Panc1 (cell line): Measurements from ENCODE around the gene GGTLC1. TPM values are rescaled to one million over a fixed set of nuclear protein-coding genes. Genes with fewer than 3 reads are reported as not detected.

Source experiments
- ATAC-seq: fragments of 200-7000 bp; cut with Tn5 transposase; 2 replicates; pipeline ENCODE4 v1.9.1; 2020; ENCODE audit warnings: mild to moderate bottlenecking, moderate library complexity
- BruUV-seq: library from RNA; stranded (reverse); fragments of 400-500 nt; replicated peaks from 2 replicates; lab custom pipeline; 2021; lab: Mats Ljungman, UMichigan
- CTCF ChIA-PET: fragments of 300-600 bp; sonication (Branson Sonifier 250); formaldehyde crosslinking; loops from one replicate; lab custom pipeline; 2022; ENCODE audit warnings: antibody characterized with exemption; lab: Charles Lee
- POLR2A ChIA-PET: fragments of 300-600 bp; sonication (Branson Sonifier 250); formaldehyde crosslinking; loops from one replicate; lab custom pipeline; 2022; ENCODE audit warnings: antibody characterized with exemption; lab: Charles Lee
- DNase-seq: peaks from one replicate; pipeline ENCODE4 v3.0.0-alpha.2; 2010; ENCODE audit warnings: low read depth, low spot score
- H3K27ac ChIP-seq: 2 replicates; pipeline ENCODE4 v1.5.1; 2011; ENCODE audit warnings: mild to moderate bottlenecking, low read length, inconsistent platforms
- H3K27me3 ChIP-seq: fragments of 200-500 bp; sonication (Bioruptor generic); 2 replicates; pipeline ENCODE4 v1.6.0; 2014; ENCODE audit warnings: low read length, inconsistent platforms; ENCODE audit not compliant: control insufficient read depth, insufficient read depth
- H3K36me3 ChIP-seq: fragments of 200-500 bp; sonication (Bioruptor generic); 2 replicates; pipeline ENCODE4 v1.5.1; 2014; ENCODE audit warnings: inconsistent platforms, mild to moderate bottlenecking, low read length, moderate library complexity; ENCODE audit not compliant: control insufficient read depth, insufficient read depth
- H3K4me1 ChIP-seq: 2 replicates; pipeline ENCODE4 v1.5.1; 2011; ENCODE audit warnings: inconsistent platforms, mild to moderate bottlenecking, low read length, moderate library complexity; ENCODE audit not compliant: control insufficient read depth, insufficient read depth
- H3K4me3 ChIP-seq, 2 experiments: 2 replicates each; pipeline ENCODE4 v1.5.1; 2011 to 2012; ENCODE audit warnings: low read depth in 2 of 2, low read length in 2 of 2, mild to moderate bottlenecking in 2 of 2, inconsistent platforms in 1 of 2, moderate library complexity in 1 of 2
- H3K9me3 ChIP-seq: fragments of 200-500 bp; sonication (Bioruptor generic); 2 replicates; pipeline ENCODE4 v1.5.1; 2014; ENCODE audit warnings: low read depth, mild to moderate bottlenecking, inconsistent platforms, low read length, moderate library complexity; ENCODE audit not compliant: control insufficient read depth, insufficient read depth
- CTCF ChIP-seq: fragments of 450-650 bp; IDR thresholded peaks from 2 replicates; pipeline ENCODE4 v1.5.1; 2017; ENCODE audit warnings: mild to moderate bottlenecking
- POLR2AphosphoS5 ChIP-seq: IDR thresholded peaks from 2 replicates; pipeline ENCODE4 v1.6.1; 2012; ENCODE audit warnings: mild to moderate bottlenecking, low read depth, low read length, moderate library complexity
- REST ChIP-seq, 2 experiments: IDR thresholded peaks; 2 replicates each; pipeline ENCODE4 v1.6.1; 2011 to 2012; ENCODE audit warnings: low read depth in 2 of 2, control low read depth in 1 of 2, low read length in 1 of 2, mild to moderate bottlenecking in 1 of 2, moderate library complexity in 1 of 2; ENCODE audit not compliant: insufficient read depth in 1 of 2
- SIN3A ChIP-seq: IDR thresholded peaks from 2 replicates; pipeline ENCODE4 v1.6.1; 2012; ENCODE audit warnings: low read depth, mild to moderate bottlenecking, low read length, moderate library complexity, borderline replicate concordance; ENCODE audit not compliant: insufficient read depth
- TCF7L2 ChIP-seq: IDR thresholded peaks from 2 replicates; pipeline ENCODE4 v1.6.1; 2011; ENCODE audit warnings: mild to moderate bottlenecking, low read depth, low read length, inconsistent platforms
- in situ Hi-C: cut with HindIII; loops from 2 replicates; pipeline ENCODE4 v1.10.0; 2016; ENCODE audit warnings: low sequenced_read_pairs, low pct_unique_long_range_greater_than_20kb
- intact Hi-C: fragments of 100-400 bp; cut with micrococcal nuclease; formaldehyde crosslinking; loops from one replicate; pipeline ENCODE4 v1.10.0; 2022; ENCODE audit not compliant: unreplicated experiment
- total RNA-seq: library from RNA; stranded (reverse); gene quantifications from one replicate; pipeline ENCODE4 v1.2.1, GENCODE V29; 2021; ENCODE audit not compliant: unreplicated experiment

The GGTLC1 gene
- total RNA-seq, 1 experiment from 2014 or later, result 0.18 TPM

- Histone ChIP-seq H3K27me3 (no peaks in the 10 kb centered on the region; the same call in none of the 2 replicates), H3K4me3 (no peak overlapping the region), H3K27ac (no peak overlapping the region), H3K4me1 (no peaks in the 10 kb centered on the region), H3K9me3 (no peaks in the 10 kb centered on the region), H3K36me3 (no peaks in the 10 kb centered on the region)
- DNase-seq (no peak), ATAC-seq (no peak)
- BruUV-seq, result no TSS peak
- ChIA-PET POLR2A (no interaction called here), CTCF (no interaction called here)
- in situ Hi-C loops (no loop called here), intact Hi-C loops (no loop called here)
- TF ChIP-seq REST (IDR thresholded peaks at IDR 0.05; ENCODE audit: insufficient read depth in 1 of 2, low read depth in 2 of 2, low read length in 1 of 2) (no peak), TCF7L2 (no peak), SIN3A (no peak), POLR2AphosphoS5 (no peak), CTCF (no peak)
These were observed 34.4 kb downstream of the GGTLC1 start for GRCh38 chr20:23954008-23954745.

GRCh38 chr20:23946206-23946605, 42.4 kb downstream of the GGTLC1 start:
- ChIA-PET CTCF (no interaction called here), POLR2A (no interaction called here)
- Histone ChIP-seq H3K9me3 (no peaks in the 10 kb centered on the region), H3K27ac (no peak overlapping the region), H3K4me1 (no peaks in the 10 kb centered on the region), H3K36me3 (no peaks in the 10 kb centered on the region), H3K4me3 (no peak overlapping the region), H3K27me3 (no peaks in the 10 kb centered on the region)
- no peak for DNase-seq
- BruUV-seq, result no TSS peak
- intact Hi-C loops, result no loop called here
- TF ChIP-seq SIN3A (no peak), TCF7L2 (no peak), CTCF (no peak), POLR2AphosphoS5 (no peak), REST (IDR thresholded peaks at IDR 0.05; ENCODE audit: insufficient read depth in 1 of 2, low read depth in 2 of 2, low read length in 1 of 2) (no peak)
- ATAC-seq, result no peak
- in situ Hi-C loops, result no loop called here
